GM21576 (cell line): ENCODE data around the gene ADAMTS15.

Experiments used
- ATAC-seq: cut with Tn5 transposase; IDR thresholded peaks from one replicate; pipeline ENCODE4 v1.9.1; 2021; ENCODE audit warnings: mild to moderate bottlenecking, moderate library complexity; ENCODE audit not compliant: unreplicated experiment

Gene ADAMTS15

DNA sequence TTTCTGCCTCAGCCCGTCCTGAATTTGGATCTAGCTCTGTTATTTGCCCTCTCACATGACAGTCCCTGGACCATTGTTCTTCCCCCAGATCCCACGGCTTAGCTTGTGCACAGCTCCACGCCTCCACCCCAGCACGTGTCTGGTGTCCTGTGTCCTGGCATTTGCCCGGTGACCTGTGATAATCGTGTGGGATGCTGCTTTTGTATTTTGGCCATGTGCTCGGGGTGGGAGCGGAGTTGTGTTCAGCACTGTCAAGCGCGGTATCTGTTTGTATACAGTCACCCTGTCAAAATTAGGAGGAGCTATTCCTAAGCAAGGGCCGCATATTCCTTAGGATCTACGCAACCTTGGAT, 31.9 kb upstream of the ADAMTS15 start:
- no peak for ATAC-seq

DNA sequence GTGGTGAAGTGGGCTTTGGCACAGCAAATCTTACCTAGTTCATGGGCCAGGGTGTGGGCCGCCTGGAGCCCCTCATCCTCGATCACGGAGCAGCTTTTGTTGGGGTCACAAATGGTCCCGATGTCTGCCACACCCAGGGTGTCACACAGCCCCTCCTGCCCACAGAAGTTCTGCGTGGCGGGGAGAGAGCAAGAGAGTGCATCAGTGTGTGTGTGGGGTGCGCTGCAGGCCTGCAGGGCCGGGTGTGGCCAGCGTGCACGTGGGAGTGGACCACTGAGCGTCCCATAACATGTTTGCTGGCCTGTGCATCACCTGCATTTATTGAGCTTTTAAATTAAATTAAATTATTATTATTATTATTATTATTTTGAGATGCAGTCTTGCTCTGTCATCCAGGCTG, 31.5 kb upstream of the ADAMTS15 start:
- ATAC-seq: no peak

DNA sequence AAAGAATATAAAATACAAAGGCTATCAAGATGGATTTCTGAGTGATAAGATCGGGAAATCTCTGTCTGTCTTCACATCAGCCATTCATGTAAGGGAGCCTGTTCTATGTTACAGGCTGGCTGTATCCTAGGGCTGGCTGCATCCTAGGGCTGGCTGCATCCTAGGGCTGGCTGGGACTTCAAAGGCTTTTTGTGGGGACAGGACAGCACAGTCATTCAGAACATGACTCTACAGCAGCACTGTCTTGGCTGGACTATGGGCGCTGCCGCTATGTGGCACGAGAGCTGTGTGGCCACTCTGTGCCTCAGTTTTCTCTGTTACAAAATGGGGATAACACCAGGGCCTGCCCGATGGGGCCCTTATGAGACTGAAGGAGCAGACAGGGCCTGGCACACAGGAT, 30.2 kb upstream of the ADAMTS15 start:
- no peak for ATAC-seq

DNA sequence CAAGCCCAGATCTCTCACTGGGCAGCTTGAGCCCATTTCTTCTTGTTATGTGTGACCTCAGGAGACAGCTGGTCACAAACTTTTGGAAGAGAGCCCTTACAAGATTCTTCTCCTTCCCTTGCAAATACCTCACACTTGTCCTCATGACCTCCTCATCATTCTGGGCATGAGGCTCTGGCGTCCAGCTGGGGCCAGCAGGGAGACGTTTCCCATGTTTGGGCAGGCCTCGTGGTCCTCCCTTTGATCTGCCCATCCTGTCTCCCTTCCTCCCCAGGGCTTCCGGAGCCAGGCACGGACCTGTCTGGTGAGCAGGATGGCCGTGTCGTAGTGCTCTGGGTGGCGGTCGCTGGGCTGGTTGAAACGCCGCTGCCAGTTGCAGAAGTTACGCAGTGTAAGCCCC, 29.7 kb upstream of the ADAMTS15 start:
- no peak for ATAC-seq

DNA sequence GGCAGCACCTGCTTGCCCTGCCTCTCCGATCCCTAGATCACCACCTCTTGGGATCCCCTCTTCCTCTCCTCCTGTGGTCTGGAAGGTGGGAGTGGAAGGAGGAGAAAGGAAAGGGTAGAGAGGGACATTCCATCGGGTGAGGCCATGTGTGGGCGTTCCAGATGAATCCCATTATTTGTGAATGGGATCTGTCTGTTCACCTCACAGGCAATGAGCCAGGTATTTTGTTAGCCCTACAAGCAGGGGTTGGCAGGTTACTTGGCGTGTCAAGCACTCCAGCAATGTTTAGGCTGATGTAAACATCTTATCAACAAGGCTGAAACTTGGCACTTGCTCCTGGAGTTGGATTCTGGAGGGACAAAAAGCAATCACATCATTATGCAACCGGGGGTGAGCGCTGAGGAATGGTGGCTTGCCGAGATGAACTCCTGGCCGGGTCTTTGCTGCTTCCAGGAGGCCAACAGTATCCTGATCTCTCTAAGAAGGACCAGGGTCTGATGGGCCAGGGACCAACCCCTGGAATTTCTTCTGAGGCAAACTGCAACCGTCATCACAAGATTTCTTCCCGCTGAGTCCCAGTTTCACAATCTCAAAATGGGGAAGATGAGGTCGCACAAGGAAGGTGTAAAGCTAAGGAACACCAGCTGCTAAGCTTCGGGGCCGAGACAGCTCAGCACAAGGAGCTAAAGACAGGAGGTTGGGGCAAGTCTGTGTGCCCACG, 27.8 kb upstream of the ADAMTS15 start:
- no peak for ATAC-seq

DNA sequence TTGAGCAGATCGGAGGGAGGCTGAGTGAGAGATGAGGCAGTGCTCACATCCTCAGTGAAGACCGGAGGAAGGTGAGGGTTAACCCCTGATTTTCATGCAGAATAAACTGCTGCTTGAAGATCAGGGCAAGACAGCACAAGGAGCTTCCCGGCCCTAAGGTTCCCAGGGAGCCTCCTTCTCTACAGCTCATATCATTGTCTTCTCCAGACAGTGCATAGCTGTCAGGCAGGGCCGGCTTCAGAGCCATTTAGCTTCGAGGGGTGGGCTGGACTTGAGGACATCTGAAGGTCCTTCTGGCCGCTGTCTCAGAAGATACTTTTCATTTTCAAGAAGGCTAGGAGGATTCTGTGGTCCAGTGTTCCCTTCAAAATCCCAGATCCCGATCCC, 27.3 kb upstream of the ADAMTS15 start:
- no peak for ATAC-seq

DNA sequence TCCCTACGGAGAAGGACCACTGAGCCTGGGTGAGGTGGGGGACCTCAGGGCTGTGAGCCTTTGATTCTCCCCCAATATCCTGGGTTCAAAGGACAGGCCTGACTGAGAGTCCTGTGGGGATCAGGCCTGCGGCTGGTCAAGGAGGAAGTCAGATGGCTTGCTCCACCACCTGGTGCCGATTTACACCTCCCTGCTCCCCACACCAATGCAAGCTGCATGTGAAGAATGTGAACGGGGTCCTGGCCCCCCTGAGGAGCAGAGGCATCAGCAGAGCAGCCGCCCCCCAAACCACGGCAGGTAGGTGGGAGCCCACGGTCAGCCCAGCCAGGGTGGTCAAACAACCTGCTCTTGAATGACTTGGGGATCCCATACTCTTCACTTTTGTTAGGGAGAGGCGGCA, 26.7 kb upstream of the ADAMTS15 start:
- ATAC-seq: no peak

DNA sequence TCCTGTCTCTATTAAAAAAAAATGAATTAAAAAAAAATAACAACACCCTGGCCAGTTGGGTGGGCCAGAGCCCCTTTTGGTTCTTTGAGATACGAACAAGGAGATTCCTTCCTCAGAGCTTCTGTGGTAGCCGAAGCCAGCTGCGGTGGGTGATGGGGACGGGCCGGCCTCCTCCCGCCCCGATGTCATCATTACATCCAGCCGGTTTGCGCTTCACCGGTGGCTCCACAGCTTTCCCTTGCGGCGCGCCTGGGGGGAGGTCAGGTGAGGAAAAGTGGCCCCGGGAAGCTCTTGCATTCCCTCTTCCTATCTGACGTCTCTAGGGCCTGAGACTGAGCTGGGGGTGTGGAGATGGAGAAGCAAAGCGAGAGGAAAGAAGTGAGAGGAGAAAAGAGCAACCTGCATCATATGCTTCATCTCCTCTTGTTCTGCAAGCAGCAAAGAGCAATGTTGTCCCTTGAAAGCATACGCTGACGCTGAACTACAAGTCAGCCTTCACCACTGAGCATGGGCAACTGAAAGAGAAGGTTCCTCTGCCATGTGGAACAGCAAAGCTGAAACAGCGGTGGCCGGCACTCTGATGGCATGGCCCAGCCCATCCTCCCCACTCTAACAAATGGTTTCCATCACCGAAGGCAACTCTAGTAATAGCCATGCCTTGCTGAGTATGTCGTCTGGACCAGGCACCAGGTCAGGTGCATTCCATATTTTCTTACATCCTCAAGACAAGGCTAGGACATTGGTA, 26.0 kb upstream of the ADAMTS15 start:
- ATAC-seq: no peak

DNA sequence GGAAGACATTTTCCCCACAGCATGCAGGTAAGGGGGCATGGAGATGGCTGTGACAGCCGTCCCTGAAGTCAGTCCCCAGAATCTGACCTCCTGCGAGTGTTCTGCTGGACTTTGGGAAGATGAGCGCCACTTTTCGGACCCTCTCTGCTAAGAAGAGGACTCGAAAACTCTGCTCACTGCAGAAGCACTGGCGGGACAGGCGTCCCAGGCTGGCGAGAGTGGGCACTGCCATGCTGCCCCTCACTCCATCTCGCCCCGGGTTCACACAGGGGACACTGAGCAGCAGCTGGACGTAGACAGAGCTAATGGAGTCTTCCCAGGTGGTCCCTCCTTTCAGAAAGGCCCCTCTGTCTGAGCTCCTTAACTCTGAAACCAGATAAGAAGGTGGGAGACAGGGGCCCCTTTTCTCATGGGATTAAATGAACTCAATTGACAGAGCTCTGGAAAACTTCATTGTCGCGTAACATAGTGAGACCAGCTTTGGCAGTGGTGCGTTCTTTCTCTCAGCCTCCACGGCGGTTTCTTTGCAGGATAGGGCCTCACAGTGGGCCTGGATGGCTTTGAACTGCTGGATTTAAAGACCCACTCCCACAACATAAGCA, 24.8 kb upstream of the ADAMTS15 start:
- ATAC-seq: no peak

DNA sequence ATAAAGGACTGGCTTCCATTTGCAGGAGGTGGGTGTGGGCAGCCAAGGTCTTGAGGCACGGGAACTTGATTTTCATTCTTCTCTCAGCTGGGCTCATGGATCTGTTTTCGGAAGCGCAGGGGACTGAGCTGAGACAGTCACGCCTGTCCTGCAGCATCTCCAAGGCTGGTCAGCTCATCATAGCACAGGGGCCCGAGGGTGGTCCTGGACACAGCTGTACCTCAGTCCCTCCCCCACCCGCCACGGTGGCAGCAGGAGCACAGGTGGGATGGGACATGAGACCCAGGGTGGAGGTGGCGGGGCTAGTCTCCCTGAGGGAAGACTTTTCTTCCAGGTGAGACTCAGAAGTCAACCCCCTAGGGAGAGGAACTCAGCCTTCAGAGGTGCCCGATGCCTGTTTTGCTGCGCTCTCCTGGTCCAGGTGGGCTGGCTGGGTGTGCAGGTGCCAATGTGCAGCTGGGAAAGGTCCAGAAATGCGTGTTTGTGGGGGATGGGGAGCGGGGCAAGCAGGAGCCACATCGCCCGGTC, 23.8 kb upstream of the ADAMTS15 start:
- no peak for ATAC-seq

DNA sequence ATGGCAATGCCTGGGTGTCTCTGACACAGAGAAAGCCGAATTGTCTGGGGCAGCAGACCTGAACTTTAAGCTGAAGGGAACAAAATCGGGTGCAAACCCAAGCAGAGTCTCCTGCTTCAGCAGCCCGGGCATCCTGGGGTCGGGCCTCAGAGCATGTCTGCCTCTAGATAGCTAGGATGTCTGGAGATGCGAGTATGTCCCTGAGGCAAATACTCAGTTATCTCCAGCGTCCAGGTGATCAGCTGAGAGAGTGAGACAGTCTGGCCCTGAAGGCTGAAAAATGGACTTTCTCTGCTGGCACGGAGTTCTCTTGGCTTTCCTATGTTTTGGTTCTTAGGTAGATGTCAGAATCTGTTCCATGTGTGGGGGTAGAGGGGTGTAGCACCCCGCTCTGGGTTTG, 23.3 kb upstream of the ADAMTS15 start:
- no peak for ATAC-seq

DNA sequence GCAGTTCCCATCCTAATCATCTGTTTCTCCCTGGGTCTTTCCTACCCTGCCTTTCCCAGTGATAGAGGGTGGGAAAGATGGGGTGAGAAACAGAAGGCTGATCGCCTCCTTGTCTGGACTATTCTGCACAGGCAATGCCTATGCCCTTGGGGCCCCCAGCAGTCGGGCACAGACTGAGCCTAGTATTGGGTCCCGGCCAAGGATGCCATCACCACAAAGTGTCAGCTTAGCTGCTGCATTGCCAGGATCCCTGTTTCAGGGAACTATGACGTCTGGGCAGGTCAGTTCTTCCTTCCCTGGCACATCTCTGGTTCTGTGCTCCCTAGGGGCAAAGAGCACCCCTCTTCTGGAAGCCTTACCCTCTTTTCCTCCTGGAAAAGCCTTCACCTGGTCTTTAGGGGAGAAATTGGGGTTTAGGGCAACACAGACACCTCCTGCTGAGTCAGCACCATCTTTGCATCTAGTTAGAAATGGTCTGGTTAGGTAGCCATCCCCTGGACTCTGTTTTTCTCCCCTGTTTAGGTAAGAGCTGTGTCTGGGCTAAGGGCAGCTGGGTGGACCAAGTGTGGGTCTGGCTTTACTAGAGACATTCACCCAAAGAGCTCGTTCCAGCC, 22.1 kb upstream of the ADAMTS15 start:
- ATAC-seq: no peak

DNA sequence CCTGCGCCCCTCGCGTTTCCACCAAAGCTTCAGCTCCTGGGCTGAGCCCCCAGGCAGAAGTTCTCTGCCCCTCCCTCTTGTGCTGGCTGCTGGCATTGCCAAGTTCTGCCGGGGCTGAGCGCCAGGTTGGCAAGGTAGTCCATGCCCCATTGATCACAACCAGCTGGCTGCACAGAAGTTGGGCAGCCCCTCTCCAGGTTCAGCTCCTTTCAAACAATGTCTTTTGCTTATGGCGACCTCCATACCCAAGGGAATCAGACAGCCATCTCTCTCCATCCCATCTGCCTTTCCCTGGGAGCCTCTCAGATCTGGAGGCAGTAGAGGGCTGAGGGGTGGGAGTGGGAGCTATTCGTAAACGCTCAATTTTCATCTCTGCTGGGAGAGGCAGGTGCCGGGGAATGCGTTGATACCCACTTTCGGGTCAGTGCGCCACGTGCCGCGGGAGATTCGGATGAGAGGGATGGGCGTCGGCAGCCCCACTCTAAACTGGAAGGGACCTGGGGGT, 21.6 kb upstream of the ADAMTS15 start:
- no peak for ATAC-seq

DNA sequence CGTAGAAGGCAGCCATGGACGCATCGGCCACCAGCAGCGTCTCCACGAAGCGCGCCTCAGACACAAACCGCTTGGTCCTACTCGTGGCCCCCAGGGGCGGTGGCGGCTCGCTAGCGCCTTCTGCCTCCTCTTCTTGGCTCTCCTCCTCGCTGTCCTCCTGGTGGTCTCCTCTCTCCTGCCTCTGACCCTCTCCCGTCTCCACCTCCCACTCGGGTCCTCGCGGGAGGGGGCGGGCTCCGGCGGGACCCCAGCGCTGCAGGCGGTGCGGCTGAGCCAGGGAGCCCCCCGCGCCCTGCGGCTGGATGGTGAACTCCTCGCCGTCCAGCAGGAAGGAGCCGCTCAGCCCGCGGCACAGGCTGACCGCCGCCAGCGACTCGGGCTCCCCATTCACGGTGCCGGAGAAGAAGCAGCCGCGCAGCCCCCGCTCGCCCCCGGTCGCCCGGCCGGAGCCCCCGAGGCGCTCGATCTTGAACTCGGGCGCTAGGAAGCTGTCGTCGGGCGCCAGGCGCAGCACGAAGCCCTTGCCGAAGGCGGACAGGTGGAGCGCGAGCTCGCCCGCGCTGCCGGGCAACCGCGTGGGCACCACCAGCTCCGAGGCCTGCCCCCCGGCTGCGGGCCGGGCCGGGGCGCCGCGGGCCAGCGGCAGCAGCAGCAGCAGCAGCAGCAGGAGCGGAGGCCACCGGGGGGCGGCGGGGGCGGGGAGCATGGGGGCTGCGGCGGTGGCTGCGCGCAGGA, 20.7 kb upstream of the ADAMTS15 start:
- no peak for ATAC-seq

DNA sequence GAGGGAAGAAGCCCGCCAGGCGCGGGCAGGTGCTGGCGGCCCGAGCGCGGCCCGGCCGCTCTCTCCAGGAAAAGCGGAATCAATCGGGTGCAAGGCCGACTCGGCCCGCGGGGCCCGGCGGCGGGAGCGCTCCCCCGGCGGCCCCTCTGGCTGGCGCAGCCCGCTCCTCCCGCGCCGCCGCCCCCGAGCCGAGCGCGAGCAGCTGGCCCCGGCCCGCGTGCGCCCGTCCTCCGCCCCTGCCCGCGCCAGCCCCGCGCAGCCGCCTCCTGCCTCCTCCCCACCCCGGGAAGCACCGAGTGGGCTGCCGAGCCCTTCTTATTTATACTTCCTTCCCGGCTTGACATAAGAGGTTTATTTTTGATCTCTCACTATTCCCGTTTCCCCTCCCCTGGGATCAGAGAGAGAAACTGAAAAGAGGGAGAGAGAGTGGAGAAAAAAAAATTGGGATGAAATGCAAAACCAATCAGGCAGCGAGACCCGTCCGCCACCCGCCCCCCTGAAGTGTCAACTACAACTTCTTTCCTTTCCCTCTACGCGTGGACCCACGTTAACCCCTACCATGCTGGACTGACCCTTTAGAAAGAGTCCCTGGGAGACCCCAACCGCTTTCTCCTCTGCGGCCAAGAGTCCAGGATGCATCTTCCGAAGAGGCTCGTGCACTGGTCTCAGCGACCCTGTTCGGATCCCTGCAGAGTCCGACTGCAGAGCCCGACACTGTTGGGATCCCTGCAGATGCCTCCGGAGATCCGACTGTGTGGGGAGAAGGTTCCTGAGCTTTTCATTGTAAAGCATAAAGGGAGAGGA, 19.9 kb upstream of the ADAMTS15 start, which contains the start of gene ADAMTS8:
Gene ADAMTS8 (minus strand): TSS at position 294 of the 804 bp plus-strand sequence. CDS start 323 bp downstream, outside the sequence.
- ATAC-seq: no peak

DNA sequence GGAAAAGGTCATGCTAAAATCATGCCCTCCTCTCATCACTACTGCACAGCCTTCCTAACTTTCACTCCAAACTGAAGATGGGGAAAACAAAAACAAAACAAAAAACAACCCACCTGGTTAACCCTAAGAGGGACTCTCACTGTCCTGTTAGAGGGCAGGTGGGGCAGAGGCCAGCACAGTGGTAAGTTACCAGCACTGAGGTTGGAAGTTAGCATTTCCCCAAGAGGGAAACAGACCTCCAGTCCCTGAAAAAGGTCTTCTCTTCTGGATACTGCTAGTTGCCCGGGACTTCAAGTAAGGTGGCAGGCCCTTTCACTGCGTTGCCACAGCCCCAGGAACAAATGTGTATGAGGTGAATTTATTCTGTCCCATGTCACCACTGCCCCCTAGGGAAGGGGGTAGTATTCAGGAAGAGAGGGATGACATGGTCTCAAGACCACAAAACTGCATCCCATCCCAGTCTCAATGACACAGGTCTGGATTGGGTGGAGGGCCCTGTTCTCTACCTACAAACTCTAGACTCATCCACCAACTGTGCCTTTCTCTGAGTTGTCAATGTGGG, 19.2 kb upstream of the ADAMTS15 start:
- no peak for ATAC-seq

DNA sequence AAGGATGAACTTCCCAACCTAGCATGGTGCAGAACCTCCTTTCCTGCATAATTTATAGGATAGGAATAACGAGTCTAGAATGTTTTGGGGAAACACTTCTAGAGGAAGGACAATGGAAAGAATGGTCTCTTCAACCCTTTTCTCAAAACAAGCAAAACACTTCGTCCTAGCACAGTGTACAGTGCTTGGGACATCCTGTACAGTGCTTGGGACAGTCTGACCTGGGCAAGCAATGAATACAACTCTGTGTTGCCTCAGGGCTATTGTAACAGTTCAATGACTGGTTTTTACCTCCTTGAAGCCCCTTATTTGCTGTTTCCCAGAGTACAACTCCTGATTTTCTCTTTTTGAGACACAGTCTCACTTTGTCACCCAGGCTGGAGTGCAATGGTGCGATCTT, 18.5 kb upstream of the ADAMTS15 start:
- ATAC-seq: no peak

DNA sequence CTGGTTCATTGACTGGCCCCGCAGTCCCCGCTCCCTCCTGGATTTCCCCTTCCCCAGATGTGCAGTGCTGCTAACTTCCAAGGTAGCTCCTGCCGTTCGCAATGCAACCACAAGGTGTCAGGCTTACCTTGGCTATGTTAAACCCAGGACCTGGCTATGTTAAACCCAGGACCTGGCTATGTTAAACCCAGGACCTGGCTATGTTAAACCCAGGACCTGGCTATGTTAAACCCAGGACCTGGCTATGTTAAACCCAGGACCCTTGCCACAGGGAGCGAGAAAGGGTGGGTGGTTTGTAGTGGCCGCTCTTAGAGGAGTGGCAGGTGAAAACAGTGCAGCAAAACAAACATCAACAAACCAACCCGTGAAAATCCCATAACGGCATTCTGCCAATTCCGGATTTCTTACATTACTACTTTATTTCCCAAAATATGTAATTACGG, 17.1 kb upstream of the ADAMTS15 start:
- ATAC-seq: peak; percentile 42

DNA sequence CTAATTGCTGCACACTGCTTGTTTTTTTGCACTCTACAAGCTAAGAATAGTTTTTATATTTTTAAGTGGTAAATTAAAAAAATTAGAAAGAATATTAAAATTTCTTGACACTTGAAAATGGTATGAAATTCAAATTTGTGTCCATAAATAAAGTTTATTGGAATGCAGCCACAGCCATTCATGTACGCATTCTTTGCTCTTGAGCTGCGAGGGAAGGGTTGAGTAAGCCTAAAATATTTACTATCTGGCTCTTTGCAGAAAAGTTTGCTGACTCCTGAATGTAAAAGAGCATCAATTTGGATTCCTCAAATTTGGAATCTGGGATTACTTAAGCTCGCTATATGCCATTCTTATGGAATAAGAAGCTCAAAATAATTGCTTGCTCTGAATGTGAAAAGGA, 16.6 kb upstream of the ADAMTS15 start:
- no peak for ATAC-seq
